ENCODE data around the gene MTRF1. TPM values are rescaled to one million over a fixed set of nuclear protein-coding genes. Genes with fewer than 3 reads are reported as not detected.
A peak's percentile ranks its signal among the peaks of the same experiment; 100 is the strongest.

The MTRF1 gene
- total and polyA plus RNA-seq, 9 of the 15 experiments (the other 6 are each of a cell fraction or from before 2014, with no cell fraction given) = 12.5 to 33.7 (median 20.1) TPM

DNA sequence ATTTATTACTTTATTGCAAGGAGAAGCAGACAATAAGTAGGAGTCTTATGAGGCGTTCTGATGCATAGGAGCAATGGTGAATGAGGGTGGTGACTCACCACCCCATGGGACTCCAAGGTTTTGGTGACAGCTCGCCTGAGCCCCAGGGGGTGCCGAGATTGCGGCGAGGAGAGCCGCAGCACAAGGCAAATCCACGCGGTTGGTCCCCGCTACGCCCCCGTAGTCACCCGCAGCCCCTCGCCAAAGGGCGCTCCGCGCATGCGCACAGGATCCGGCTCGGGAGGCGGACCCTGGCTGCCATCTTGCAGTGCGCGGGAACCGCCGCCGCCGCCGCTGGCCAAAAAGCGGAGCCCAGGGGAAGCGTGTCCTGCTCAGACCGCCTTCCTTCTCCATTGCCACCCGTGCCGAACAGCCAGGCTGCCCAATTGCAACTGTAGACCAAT, 47.6 kb upstream of the MTRF1 start, which contains the start of gene NAA16:
Gene NAA16 (plus strand): TSS at position 305 of the 443 bp plus-strand sequence. CDS start 262 bp downstream, outside the sequence.
- CTCF ChIA-PET (ENCODE audit: low intra/inter-chr PET ratio) = no interaction called here
- Histone ChIP-seq H3K27ac (ENCODE audit: extremely low read depth, low read depth, low read length) (peak within 1 kb of the TSS; percentile 91), H3K4me2 (ENCODE audit: insufficient read depth, low read length) (peak within 1 kb of the TSS; percentile 79), H3K36me3 (ENCODE audit: control insufficient read depth, insufficient read depth, low read length) (no peaks in the 10 kb centered on the region), H4K20me1 (replicated peaks; ENCODE audit: control insufficient read depth, insufficient read depth, low read length) (no peaks in the 10 kb centered on the region), H2AFZ (ENCODE audit: low read depth, low read length) (peak within 1 kb of the TSS; percentile 92), H3K27me3 (ENCODE audit: control insufficient read depth in 2 of 2, insufficient read depth in 2 of 2, low read length in 2 of 2) (no peaks in the 10 kb centered on the region), H3K9me1 (ENCODE audit: control insufficient read depth, insufficient read depth, low read length) (no peaks in the 10 kb centered on the region), H3K4me3 (peak within 1 kb of the TSS; percentile 98), H3K9me3 (replicated peaks; ENCODE audit: control insufficient read depth, insufficient read depth, low read depth, low read length) (no peaks in the 10 kb centered on the region), H3K4me1 (replicated peaks in 1 of 2; ENCODE audit: control insufficient read depth in 2 of 2, insufficient read depth in 2 of 2, low read length in 2 of 2) (peaks cover 7 to 10% of the 10 kb centered on the region in 2 experiments; a peak in 3 of 5 replicates), H3K9ac (ENCODE audit: insufficient read depth in 1 of 2, low read depth in 2 of 2, low read length in 2 of 2) (peak within 1 kb of the TSS; percentile 77 to 98), H3K79me2 (ENCODE audit: control insufficient read depth, insufficient read depth, low read length) (peaks cover 51% of the 10 kb centered on the region)
- 0% methylated on average over 14 of the region's 32 CpGs for WGBS (ENCODE audit: insufficient coverage, low coverage, missing lambda C conversion rate)
- FAIRE-seq (peak; percentile 78), ATAC-seq (peak; percentile 85), DNase-seq (ENCODE audit: extremely low read depth in 1 of 4, low spot score in 3 of 4) (peak; percentile 90 to 93 (median 92))
- POLR2A ChIA-PET = no interaction called here
- BruUV-seq (replicated peaks) = no TSS peak
- in situ Hi-C loops (cut with MboI) (no loop called here), intact Hi-C loops (cut with micrococcal nuclease) (loop anchor here (5.0 kb wide), 1 partner anchor 249 kb away; the partner anchor contains the start of gene WBP4)
- TF ChIP-seq, protein P1, sequence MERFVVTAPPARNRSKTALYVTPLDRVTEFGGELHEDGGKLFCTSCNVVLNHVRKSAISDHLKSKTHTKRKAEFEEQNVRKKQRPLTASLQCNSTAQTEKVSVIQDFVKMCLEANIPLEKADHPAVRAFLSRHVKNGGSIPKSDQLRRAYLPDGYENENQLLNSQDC (CRISPR knock-in tag; IDR thresholded peaks at IDR 0.05) = no peak
- TF ChIP-seq SRSF9 (IDR thresholded peaks at IDR 0.05; ENCODE audit: borderline replicate concordance, low read depth, low read length) (no peak), MIER1 (IDR thresholded peaks at IDR 0.05; ENCODE audit: low read depth) (no peak), CBX8 (IDR thresholded peaks at IDR 0.05; ENCODE audit: borderline replicate concordance, extremely low read depth, low read depth, low read length, poor library complexity, severe bottlenecking) (no peak), CHD2 (IDR thresholded peaks at IDR 0.05; ENCODE audit: low read depth, low read length) (no peak), L3MBTL2 (IDR thresholded peaks at IDR 0.05) (peak; percentile 41; the same call in 1 of the 2 replicates), NCOR1 (IDR thresholded peaks at IDR 0.05) (no peak), CXXC5 (CRISPR knock-in tag; IDR thresholded peaks at IDR 0.05) (peak; percentile 59), ZNF347 (CRISPR knock-in tag; IDR thresholded peaks at IDR 0.05; ENCODE audit: low read depth) (no peak), KHSRP (IDR thresholded peaks at IDR 0.05) (no peak), RAD51 (IDR thresholded peaks at IDR 0.05; ENCODE audit: borderline replicate concordance, low read depth) (no peak), POLR2B (IDR thresholded peaks at IDR 0.05; ENCODE audit: low read depth, partially characterized antibody) (peak; percentile 75), ZC3H11A (IDR thresholded peaks at IDR 0.05; ENCODE audit: low read depth, low read length) (no peak), ZNF134 (CRISPR knock-in tag; conservative IDR thresholded peaks at IDR 0.05) (no peak), HNRNPL (IDR thresholded peaks at IDR 0.05; ENCODE audit: low read depth, low read length) (no peak)
